NAMALWA (cell line): ENCODE data around the gene ATP5PB.

ENCODE experiments used
- DNase-seq: peaks from one replicate; pipeline ENCODE4 v3.0.0-alpha.2; 2015; ENCODE audit warnings: low spot score

The ATP5PB gene, protein sequence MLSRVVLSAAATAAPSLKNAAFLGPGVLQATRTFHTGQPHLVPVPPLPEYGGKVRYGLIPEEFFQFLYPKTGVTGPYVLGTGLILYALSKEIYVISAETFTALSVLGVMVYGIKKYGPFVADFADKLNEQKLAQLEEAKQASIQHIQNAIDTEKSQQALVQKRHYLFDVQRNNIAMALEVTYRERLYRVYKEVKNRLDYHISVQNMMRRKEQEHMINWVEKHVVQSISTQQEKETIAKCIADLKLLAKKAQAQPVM

DNA sequence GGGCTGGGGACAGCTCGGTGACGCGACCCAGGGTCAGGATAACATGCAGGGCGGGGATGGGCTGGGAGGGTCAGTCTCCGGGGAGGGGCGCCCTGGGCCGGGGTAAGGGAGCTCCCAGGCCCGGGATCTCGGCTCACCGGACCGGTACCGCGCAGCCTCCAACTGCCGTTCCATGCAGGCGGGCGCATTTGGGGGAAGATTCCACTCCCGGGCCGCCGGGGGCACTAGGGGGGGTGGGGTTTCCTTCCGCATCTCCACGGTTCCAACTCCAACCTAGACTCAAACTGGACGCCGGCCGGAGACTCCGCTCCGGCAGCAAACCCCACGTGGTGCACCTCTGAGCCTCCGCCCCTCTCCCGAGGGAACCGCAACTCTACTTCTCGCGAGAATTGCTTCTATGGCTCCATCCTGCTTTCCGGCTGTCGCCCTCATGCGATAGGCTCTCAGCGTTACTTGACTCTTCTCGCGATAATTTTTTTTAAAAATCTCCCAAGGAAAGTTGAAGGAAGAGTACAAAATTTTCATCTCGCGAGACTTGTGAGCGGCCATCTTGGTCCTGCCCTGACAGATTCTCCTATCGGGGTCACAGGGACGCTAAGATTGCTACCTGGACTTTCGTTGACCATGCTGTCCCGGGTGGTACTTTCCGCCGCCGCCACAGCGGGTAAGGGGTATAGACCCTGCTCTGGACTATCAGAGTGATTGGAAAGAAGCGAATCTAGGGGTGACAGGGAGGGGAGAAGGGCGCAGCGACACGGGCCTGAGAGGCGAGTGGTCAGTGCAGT, at the start of gene ATP5PB, which contains the start of gene WDR77:
Gene ATP5PB, plus strand, starts transcription at position 547 of the 785 bp plus-strand sequence. Its CDS starts 78 bp downstream, at position 625.
Gene WDR77, minus strand, starts transcription at position 339 of the 785 bp plus-strand sequence. Its CDS starts 87 bp downstream, at position 252.
- DNase-seq, result peak; percentile 100

DNA sequence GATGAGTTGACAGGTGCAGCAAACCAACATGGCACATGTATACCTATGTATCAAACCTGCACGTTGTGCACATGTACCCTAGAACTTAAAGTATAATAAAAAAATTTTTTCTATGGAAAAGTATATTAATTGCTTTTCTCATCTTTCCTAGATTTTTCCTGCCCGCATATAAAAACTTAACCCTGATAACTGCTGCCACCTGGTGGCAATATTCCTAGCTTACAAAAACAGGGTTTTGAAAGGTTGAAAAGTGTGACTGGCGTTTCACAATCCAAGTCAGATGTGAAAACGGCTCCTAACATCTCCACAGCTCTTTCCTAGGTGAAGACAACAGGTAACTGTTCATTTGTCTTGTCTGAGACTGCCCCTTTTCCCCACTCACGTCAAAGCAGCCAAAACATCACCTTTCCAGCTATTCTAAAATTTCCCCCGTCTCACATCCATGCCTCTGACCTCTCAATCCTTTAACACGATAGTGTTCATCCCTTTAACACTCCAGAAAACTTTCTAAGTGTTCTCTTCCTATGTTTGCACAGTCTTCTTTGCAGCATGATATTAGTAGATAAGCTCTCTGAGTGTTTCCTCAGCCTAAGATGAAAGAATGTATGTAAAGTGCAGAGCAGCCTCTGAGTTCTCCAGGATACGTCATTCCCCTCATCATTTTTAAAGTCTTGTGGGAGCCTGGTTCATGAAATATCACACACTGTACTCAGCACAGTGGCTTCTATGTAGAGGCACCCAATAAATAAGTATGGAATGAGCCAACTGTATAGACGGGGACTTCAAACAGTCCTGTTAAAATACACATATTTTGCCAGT, 49.3 kb upstream of the ATP5PB start:
- DNase-seq, result peak; percentile 62

GRCh38 chr1:111402083-111402482, 47.2 kb upstream of the ATP5PB start:
- DNase-seq, result no peak

DNA sequence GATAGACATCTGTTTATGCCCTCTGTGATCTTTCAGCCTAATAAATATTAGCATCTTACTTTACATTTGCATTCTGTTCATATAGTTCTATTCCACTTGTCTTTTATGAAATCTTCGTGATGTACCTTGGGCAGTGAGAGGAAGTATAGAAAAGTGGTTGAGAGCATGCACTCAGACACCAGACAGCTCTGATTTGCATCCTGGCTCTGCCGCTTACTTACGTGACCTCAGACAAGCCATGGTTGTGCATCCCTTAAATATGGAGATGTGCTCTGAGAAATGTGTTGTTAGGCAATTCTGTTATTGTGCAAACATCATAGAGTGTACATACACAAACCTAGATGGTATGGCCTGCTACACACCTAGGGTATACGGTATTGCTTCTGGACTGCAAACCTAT, 44.7 kb upstream of the ATP5PB start:
- DNase-seq, result peak; percentile 29

- DNase-seq, result peak; percentile 80
Measured at GRCh38 chr1:111406321-111406768, 42.9 kb upstream of the ATP5PB start.

GRCh38 chr1:111407301-111407700, 42.0 kb upstream of the ATP5PB start:
- no peak for DNase-seq

DNA sequence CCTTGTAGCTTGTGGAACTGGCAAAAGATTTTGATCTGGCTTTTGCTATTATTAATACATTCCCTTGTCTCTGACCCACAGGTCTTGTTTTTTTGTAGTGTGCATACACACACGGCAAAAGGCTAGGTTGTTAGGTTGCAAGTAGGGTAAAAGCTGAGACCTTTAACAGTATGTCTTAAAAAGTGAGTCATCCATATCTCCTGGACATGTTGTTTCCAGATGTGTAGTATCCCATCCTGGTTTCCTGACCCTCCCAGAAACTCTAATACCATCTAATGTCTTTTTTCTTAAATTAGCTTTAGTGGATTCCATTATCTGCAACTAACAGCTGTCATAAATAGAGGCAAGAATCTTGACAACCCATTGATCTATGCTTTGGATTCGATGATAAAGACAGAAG, 36.4 kb upstream of the ATP5PB start:
- DNase-seq, result no peak

GRCh38 chr1:111414756-111415155, 34.5 kb upstream of the ATP5PB start:
- no peak for DNase-seq

DNA sequence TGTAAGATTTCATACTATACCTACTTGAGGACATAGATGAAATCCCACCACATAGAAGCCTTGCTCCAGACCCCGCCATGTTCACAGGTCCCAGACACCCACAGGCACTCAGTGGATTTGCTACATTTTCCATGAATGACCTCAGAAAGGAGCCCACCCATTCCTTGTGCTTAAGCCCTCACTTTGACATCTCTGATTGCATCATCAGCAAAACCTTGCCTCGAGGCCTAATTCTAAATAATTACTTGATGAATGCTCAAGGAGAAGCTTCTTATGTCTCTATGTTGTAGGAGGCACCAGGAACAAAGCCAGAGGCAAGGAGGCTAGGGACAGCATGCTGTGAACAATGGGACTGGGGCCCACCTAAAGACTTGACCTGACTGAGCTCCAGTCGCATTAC, 33.8 kb upstream of the ATP5PB start:
- DNase-seq, result no peak

GRCh38 chr1:111417755-111418154, 31.5 kb upstream of the ATP5PB start:
- no peak for DNase-seq

DNA sequence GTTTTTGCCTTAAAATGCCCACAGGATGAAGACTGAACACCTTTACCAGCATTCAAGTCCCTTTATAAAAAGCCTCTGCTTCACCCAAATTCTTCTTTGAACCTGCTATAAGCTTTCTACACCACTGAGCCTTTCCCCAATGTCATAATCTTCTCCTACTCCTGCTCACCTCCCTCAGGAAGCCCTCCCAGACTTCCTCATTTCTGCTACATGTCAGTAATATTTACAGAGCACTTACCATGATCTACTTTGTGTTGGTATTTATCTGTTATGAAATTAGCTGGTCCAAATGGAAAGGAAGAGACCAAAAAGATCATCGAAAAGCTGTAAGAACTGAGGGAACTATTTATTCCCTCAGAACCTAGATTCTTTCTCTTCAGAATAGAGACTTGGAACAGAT, 30.2 kb upstream of the ATP5PB start:
- DNase-seq, result no peak

DNA sequence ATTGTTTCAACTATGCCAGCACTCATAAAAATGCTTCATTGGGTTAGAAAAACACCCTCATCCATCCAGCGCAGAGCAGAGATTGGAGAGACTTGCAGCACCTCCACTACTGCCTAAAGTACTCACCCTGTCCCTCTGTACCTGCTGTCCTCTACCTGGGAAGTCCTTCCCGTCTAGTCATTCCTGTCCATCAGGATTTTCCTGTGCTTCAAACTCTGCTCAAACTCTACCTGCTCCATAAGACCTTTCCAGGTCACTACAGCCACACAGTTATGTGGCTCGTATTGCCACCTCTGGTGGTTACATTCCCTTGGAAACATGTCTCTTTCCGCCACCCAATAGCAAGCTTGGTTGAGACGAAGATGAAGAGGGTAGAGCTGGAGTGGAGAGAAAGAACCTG, 28.9 kb upstream of the ATP5PB start:
- no peak for DNase-seq

- DNase-seq, result no peak
Measured at GRCh38 chr1:111422546-111423391, 26.5 kb upstream of the ATP5PB start.

DNA sequence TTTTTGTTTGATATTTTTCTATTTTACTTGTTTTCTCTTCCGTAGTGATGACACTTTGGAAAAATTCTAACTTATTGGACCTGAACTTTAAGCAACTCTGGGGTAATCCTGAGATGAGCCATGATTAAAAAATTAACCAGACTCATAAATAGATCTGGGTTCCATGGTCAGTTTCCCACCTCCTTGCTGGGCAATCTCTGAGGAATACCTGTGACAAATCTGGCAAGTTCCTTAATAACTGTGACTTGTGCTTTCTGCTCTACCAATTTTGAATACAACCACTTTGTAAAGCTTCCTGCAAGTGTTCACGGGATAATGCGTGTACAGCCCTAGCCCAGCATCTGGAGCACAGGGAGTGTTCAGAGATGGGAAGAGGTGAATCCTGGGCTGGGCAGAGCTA, 25.0 kb upstream of the ATP5PB start:
- DNase-seq, result no peak

DNA sequence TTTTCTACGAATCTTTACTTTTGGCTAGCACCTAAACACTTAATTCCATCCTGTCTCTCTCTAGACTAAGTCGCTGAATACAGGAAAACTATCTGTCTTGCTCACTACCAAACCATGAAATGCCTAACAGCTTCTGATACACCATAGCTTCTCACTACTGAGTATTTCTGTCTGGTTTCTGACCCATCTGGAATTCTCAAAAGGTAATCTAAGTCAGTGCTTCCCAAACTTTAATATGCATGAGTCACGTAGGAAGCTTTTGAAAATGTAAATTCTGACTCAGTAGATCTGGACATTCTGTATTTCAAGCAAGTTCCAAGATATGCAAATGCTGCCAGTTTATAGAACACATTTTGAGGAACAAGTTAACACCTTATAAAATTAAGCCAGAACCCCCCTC, 12.5 kb upstream of the ATP5PB start:
- DNase-seq, result no peak

DNA sequence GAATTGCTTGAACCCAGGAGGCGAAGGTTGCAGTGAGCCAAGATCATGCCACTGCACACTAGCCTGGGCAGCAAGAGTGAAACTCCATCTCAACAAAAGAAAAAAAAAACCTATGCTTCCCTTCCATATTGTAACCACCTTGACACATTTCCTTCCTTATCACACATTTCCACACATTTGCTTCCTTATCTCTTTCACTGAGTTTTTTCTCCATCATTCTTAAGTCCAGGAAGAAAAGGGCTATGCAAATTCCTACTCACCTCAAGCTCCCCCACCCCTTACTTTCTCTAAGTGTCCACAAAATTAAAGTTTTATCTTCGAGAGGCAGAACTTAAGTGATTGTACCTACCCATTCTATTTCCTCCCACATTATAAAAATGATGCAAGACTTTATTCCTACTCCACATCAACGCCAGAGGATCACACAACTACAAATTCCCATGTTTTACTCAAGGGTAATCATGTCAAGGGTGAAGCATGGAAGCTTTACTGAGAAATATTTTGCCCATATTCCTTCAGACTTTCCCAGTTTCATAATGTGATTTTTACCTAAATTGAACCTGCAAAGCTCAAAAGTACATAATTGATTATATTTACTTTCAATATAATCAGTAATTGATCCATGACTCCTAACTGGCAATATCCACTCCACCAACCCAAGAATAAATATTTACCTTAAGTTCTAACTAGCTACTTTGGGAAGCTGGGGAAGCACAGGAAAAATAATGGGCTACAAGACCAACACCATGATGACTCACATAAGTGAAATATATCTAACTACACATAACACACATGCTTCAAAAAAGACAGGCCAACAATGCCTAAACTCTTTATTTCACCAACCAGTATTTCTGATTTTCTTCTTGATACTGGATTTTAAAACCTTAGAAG, 9.6 kb upstream of the ATP5PB start:
- DNase-seq, result no peak

GRCh38 chr1:111441573-111442192, 7.6 kb upstream of the ATP5PB start:
- peak; percentile 75 for DNase-seq

DNA sequence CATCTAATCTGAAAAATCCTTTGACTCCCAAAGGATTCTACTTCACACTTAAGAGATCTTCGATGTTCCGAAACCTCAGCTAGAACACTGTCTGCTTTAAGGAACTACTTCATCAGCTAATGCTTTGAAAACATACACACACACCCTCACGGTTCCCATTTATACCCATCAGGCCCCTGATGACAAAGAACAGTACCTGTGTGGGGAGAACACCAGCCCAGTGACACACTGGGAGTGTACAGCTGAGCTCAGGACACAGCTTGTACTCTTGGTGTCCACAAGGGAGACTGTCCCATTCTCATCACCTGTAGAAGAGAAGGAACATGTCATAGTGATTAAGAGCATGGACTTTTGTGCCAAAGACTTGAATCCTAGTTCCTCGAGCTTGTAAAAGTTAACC, 6.8 kb upstream of the ATP5PB start:
- no peak for DNase-seq

GRCh38 chr1:111444031-111444430, 5.2 kb upstream of the ATP5PB start:
- no peak for DNase-seq

GRCh38 chr1:111446546-111446945, 2.7 kb upstream of the ATP5PB start:
- DNase-seq, result no peak
